IMR-90 (cell line): ENCODE results near the gene CTRL.

ENCODE experiments used
- BHLHE40 ChIP-seq: fragments of 150-350 bp; IDR thresholded peaks from 2 replicates; pipeline ENCODE4 v1.6.1; 2016; ENCODE audit warnings: mild to moderate bottlenecking, low read depth, low read length
- CTCF ChIP-seq: conservative IDR thresholded peaks from 2 replicates; pipeline ENCODE4 v1.5.1; 2012; ENCODE audit warnings: mild to moderate bottlenecking, low read depth, low read length, improper control_type of control experiment
- MAFK ChIP-seq: IDR thresholded peaks from 2 replicates; pipeline ENCODE4 v1.6.1; 2012; ENCODE audit warnings: low read depth, low read length, improper control_type of control experiment
- MAZ ChIP-seq: IDR thresholded peaks from 2 replicates; pipeline ENCODE4 v1.6.1; 2012; ENCODE audit warnings: low read depth, mild to moderate bottlenecking, low read length, improper control_type of control experiment, moderate library complexity, borderline replicate concordance
- POLR2A ChIP-seq: IDR thresholded peaks from 2 replicates; pipeline ENCODE4 v1.6.1; 2012; ENCODE audit warnings: mild to moderate bottlenecking, low read depth, low read length
- RAD21 ChIP-seq: IDR thresholded peaks from 2 replicates; pipeline ENCODE4 v1.6.1; 2012; ENCODE audit warnings: low read length, improper control_type of control experiment
- RCOR1 ChIP-seq: IDR thresholded peaks from 2 replicates; pipeline ENCODE4 v1.6.1; 2012; ENCODE audit warnings: mild to moderate bottlenecking, low read length, improper control_type of control experiment; ENCODE audit not compliant: insufficient replicate concordance
- USF2 ChIP-seq: fragments of 150-350 bp; IDR thresholded peaks from 2 replicates; pipeline ENCODE4 v1.6.1; 2017; ENCODE audit warnings: mild to moderate bottlenecking, antibody characterized with exemption, low read length, low read depth

GRCh38 chr16:67951485-67951884, 19.8 kb upstream of the CTRL start:
- TF ChIP-seq BHLHE40, result no peak
- TF ChIP-seq POLR2A, result no peak
- TF ChIP-seq CTCF, result no peak
- no peak for TF ChIP-seq MAZ
- no peak for TF ChIP-seq RCOR1
- no peak for TF ChIP-seq USF2
- no peak for TF ChIP-seq RAD21
- TF ChIP-seq MAFK, result no peak
